NOMO-1 treated with dmso at 0.1 percent for 144 hours (cell line): ENCODE data around the gene MSH2.
"Not testable (repeated sequence)": the region's sequence is repeated elsewhere in the genome, so short reads cannot be mapped to it uniquely, and the experiment has no call there.

Experiments used
- DNase-seq: peaks from one replicate; lab custom pipeline; 2025; ENCODE audit not compliant: unreplicated experiment; lab: John Stamatoyannopoulos, UW

Gene MSH2

DNA sequence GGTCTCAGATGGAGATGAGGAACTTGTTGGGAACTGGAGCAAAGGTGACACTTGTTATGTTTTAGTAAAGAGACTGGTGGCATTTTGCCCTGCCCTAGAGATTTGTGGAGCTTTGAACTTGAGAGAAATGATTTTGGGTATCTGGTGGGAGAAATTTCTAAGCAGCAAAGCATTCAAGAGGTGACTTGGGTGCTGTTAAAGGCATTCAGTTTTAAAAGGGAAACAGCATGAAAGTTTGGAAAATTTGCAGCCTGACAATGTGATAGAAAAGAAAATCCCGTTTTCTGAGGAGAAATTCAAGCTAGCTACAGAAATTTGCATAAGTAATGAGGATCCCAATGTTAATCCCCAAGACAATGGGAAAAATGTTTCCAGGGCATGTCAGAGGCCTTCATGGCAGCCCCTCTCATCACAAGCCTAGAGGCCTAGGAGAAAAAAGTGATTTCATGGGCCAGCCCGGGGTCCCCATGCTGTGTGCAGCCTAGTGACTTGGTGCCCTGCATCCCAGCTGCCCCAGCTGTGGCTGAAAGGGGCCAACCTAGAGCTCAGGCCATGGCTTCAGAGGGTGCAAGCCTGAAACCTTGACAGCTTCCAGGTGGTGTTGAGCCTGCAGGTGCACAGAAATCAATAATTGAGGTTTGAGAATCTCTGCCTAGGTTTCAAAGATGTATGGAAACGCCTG lies 3.8 kb downstream of the MSH2 start:
- DNase-seq, result not testable (repeated sequence)

DNA sequence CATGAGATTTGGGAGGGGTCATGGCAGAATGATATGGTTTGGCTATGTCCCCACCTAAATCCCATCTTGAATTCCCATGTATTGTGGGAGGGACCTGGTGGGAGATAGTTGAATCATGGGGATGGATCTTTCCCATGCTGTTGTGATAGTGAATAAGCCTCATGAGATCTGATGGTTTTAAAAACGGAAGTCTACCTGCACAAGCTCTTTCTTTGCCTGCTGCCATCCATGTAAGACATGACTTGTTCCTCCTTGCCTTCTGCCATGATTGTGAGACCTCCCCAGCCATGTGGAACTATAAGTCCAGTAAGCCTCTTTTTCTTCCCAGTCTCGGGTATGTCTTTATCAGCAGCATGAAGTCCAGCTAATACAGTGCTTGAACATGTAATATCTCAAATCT lies 5.0 kb downstream of the MSH2 start:
- DNase-seq, result not testable (repeated sequence)

DNA sequence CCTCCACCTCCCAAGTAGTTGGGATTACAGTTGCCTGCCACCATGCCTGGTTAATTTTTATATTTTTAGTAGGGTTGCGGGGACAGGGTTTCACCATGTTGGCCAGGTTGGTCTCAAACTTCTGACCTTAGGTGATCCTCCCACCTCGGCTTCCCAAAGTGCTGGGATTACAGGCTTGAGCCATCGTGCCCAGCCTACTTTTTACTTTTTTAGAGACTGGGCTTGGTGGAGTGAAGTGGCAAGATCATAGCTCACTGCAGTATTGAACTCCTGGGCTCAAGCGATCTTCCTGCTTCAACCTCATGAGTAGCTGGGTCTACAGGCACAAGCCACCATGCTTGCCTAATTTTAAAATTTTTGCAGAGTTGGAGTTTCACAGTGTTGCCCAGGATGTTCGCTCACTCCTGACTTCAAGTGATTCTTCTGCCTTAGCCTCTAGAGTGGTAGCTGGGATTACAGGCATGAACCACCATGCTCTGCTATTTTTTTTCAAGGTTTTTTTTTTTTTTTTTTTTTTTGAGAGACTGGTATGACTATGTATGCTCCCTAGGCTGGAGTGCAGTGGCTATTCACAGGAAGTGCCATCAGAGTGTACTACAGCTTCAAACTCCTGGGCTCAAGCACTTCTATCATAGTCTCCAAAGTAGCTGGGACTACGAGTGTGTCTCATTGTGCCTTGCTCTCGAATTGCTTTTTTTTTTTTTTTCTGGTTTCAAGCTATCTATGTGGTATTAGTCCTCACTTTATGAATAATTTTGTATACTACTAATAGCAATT lies 11.9 kb downstream of the MSH2 start:
- no peak for DNase-seq

DNA sequence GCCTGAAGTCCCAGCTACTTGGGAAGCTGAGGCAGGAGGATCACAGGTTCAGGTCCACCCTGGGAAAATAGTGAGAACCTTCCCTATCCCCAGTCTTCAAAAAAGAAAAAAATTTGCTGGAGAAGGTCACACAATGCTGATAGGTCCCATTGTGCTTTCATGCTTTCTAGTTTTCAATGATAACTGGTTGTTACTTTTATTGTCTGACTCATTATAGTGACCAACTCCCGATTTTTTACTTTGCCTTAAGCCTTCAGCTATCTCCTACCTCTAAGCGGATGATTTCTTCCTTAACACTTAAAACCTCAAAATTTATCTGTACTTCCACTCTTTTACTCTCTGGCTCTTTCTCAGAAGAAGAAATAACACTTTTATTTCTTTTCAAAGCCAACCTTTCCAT lies 17.3 kb downstream of the MSH2 start:
- no peak for DNase-seq

DNA sequence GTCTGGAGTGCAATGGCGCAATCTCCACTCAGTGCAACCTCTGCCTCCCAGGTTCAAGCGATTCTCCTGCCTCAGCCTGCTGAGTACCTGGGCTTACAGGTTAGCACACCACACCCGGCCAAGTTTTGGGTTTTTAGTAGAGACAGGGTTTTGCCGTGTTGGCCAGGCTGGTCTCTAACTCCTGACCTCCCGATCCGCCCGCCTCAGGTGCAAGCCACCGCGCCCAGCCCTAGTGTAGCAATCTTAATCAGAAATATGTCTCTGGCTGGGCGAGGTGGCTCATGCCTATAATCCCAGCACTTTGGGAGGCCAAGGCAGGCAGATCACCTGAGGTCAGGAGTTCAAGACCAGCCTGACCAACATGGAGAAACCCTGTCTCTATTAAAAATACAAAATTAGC lies 17.7 kb downstream of the MSH2 start:
- not testable (repeated sequence) for DNase-seq

DNA sequence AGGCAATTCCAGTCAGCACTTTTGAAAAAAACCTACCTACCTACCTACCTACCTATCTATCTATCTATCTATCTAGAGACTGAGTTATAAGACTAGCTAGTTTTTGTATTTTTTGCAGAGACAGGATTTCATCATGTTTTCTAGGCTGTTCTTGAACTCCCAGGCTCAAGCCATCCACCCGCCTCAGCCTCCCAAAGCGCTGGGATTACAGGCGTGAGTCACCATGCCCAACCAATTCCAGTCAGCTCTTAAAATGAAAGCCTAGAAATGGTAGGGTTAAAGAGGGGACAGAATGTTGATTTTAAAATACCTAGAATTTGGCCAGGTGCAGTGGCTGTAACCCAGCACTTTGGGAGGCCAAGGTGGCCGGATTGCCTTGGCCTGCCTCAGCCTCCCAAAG lies 19.1 kb downstream of the MSH2 start:
- DNase-seq, result no peak

DNA sequence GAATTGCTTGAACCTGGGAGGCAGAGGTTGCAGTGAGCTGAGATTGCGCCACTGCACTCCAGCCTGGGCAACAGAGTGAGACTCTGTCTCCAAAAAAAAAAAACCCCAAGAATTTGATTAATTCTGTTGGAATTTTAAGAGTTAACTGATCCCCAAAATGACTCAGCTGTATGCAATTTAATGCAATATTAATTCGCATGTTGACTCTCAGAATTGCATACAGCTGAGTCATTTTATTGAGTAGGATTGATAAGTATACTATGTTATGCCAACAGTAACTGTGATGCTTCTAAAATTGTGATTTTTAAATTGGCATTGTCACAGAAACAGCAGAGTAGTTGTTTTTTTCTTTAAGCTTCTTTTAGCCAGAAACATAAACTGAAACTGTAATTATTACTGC lies 19.6 kb downstream of the MSH2 start:
- DNase-seq, result no peak

DNA sequence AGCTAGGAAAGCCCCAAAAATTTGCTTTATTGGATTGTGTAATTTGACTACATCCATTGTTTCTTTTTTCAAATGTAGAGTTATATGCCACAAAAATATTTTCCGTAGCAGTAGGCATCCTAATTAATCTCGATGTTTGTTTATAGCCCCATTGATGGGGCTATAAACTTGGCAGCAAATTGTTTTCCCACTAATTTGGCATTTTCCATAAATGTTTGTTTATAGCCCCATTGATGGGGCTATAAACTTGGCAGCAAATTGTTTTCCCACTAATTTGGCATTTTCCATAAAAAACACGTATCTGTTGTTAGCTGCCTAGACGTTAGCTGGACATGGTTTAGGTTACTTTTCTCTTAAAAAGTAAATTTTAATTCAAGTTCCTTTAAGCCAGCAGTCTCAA lies 23.8 kb downstream of the MSH2 start:
- no peak for DNase-seq

DNA sequence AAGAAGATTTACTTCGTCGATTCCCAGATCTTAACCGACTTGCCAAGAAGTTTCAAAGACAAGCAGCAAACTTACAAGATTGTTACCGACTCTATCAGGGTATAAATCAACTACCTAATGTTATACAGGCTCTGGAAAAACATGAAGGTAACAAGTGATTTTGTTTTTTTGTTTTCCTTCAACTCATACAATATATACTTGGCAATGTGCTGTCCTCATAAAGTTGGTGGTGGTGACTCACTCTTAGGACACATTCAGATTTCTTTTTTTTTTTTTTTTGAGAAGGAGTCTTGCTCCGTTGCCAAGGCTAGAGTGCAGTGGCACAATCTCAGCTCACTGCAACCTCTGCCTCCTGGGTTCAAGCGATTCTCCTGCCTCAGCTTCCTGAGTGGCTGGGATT lies 26.8 kb downstream of the MSH2 start:
- no peak for DNase-seq

DNA sequence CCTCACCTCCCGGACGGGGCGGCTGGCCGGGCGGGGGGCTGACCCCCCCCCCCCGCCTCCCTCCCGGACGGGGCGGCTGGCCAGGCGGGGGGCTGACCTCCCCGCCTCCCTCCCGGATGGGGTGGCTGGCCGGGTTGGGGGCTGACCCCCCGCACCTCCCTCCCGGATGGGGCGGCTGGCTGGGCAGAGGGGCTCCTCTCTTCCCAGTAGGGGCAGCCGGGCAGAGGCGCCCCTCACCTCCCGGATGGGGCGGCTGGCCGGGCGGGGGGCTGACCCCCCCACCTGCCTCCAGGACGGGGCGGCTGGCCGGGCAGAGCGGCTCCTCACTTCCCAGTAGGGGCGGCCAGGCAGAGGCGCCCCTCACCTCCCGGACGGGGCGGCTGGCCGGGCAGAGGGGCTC lies 30.1 kb downstream of the MSH2 start:
- DNase-seq, result not testable (repeated sequence)

DNA sequence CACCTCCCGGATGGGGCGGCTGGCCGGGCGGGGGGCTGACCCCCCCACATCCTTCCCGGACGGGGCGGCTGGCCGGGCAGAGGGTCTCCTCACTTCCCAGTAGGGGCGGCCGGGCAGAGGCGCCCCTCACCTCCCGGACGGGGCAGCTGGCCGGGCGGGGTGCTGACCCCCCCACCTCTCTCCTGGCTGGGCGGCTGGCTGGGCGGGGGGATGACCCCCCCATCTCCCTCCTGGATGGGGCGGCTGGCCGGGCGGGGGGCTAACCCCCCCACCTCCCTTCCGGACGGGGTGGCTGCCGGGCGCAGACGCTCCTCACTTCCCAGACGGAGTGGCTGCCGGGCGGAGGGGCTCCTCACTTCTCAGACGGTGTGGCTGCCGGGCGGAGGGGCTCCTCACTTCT lies 30.5 kb downstream of the MSH2 start:
- DNase-seq, result not testable (repeated sequence)

DNA sequence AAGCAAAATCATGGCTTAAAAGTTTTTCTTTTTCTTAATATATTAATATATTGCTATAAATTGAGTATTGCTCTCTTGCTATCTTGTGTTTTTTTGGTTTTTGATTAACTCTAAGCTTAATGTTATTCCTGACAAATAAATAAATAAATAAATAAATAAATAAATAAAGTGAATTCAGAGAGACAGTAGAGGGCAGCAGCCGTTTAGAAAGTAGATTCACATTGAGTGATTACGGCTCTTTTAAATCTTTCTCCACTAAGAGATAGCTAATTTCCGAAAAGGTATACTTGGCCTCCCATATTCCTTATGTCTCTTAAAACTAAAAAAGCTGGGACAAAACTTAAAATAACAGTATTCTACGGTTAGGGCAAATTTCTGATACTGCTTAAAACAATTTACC lies 34.3 kb downstream of the MSH2 start:
- no peak for DNase-seq

DNA sequence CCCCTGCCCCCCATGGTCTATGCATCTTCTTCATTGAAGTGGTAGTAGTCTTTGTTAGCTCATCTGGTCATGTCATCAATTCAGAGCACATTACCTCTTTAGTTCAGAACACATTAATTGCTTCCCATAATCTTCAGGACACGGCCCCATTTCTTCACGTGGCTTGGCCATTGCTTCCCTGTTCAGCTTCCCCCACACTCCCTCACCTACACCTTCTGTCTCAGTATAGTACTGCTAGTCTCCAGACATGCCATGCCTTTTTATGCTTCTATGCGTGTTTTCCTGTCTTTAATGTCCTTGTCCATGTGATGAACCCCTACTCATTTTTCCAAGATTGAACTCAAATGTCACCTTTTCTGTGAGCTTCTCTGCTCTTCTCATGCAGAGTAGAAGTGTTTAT lies 35.1 kb downstream of the MSH2 start:
- no peak for DNase-seq

DNA sequence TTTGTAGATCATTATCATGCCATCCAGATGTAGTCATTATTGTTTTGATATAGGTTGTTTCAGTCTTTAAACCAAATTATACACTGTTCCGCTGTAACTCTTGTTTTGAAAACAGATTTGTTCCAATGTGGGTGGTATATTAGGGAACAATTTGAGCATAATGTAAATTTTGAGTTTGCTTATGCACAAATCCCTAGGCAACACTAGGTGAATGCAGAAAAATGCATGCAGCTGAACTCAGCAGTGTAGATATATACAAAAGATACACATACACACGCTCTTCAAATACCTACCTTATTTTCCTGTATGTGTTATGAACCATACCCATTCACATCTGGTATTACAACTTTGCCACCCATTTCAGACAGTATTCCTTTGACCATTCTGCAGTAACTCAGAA lies 35.8 kb downstream of the MSH2 start:
- DNase-seq, result no peak

DNA sequence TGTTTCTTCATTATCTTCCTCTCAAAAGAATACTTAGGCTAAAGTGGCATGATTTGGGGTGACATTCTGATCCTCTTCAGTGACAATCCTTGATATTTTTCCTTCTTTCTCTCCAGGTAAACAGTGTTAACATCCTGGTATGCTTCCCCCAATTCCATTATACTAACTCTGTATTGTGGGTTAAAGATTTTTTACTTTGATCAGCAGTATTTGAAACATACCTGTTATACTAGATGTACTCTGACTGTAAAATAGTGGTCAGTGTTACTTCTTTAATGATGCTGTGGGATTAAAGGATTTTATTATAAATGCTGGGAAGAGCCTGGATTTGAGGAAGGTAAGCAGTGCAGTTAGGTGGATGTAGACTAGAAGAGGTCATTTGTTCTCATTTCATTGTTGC lies 48.8 kb downstream of the MSH2 start:
- DNase-seq, result no peak

DNA sequence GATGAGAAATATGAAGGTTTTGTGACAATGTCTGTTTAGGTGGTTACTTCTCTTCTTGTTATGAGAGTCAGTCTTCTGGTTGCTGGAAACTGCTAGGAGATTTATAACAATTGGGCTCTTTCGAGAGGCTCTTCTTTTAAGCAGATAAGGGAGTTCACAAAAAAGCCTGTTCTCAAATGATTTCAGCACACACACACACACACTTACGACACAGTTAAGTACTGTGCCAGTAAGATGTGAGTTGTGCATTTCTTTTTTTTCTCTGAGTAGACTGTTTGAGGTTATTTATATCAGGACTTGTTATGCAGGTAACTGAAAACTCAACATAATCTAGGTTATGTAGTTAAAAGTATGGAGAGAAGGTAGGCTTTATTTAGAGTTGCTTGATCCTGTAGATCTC lies 49.8 kb downstream of the MSH2 start:
- no peak for DNase-seq

DNA sequence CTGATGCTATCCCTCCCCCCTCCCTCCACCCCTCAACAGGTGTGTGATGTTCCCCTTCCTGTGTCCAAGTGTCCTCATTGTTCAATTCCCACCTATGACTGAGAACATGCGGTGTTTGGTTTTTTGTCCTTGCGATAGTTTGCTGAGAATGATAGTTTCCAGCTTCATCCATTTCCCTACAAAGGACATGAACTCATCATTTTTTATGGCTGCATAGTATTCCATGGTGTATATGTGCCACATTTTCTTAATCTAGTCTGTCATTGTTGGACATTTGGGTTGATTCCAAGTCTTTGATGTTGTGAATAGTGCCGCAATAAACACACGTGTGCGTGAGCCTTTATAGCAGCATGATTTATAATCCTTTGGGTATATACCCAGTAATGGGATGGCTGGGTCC lies 51.9 kb downstream of the MSH2 start:
- not testable (repeated sequence) for DNase-seq

DNA sequence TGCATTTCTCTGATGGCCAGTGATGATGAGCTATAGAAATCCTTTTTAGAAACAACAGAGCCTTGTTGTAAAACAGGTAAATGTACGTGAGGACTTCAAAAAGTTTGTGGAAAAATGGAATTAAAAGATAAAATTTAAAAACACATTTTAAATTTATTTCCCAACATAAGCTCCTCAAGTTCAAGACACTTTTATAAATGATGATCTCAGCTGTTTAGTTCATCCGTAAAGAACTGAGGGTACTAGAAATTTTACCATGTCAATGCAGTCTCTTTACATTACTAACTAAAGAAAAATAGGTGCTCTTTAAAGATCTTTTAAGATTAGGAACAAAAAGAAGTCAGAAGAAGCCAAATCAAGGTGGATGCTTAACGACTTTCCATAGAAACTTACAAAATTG lies 52.5 kb downstream of the MSH2 start:
- DNase-seq, result no peak

DNA sequence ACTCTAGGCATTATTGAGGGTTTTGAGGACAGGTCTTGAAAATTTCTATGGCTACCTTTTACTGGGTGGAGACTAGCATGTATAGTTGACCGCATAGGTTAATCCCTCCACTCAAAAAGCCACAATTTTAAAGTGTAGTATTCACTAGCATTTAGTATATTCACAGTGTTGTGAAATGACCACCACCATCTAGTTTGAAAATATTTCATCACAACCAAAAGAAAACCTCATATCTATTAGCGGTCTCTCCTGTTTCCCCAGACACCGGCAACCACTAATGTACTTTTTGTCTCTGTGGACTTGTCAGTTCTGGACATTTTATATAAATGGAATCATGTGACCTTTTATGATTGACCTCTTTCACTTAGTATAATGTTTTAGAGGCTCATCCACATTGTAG lies 53.9 kb downstream of the MSH2 start:
- DNase-seq, result peak; percentile 32

DNA sequence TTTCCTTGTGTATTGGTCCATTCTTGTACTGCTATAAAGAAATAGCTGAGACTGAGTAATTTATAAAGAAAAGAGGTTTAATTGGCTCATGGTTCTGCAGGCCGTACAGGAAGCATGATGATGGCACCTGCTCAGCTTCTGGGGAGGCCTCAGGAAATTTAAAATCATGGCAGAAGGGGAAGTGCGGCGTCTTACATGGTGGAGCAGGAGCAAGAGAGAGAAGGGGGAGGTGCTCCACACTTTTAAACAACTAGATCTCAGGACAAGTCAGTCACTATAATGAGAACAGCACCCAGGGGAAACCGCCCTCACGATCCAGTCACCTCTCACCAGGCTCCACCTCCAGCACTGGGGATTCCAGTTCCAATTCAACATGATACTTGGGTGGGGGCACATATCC lies 54.3 kb downstream of the MSH2 start:
- peak; percentile 59 for DNase-seq

DNA sequence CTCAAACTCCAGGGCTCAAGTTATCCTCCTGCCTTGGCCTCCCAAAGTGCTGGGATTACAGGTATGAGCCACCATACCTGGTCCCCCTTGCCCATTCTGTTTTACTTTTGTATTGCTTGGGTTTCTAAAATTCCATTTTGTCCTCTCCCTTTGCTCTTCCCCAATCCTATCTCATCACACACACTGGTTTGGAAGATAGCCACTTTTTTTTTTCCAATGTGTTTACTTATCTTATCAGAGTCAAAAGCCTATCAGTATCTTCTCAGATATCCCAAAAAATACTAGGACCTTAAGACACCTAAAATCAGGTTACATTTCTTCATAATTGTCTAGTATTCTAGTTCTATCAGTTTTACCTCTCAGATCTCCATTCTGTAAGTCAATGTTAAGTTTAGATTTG lies 56.1 kb downstream of the MSH2 start:
- DNase-seq, result no peak

DNA sequence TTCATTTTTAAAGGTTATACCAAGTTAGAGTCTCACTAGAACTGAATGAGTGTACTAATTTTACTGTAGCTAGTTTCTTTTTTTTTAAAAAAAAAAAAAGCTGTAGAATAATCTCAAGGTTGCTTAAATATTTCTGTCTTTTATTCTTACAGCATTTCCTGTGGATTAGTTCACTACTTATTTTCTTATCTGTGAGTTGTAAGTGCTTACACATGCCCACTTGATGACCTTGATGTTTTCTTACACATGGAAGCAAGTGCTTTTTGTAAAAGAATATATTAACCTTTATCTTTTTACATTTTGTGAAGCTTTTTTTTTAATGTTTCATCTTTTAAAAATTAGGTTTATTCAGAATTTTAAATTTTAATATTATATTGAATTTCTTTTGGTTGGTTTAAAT lies 57.8 kb downstream of the MSH2 start:
- DNase-seq, result no peak
